Stimulated activated CD4-positive, alpha-beta T cell treated with anti-CD3 and anti-CD28 coated beads, Interleukin-2, amount 100 ng/mL, for 4 hours (primary cell): ENCODE data around the gene PLEK.
"Not testable (repeated sequence)": the region's sequence is repeated elsewhere in the genome, so short reads cannot be mapped to it uniquely, and the experiment has no call there.

Experiments
- DNase-seq: peaks from one replicate; pipeline ENCODE4 v3.0.0-alpha.2; 2020; ENCODE audit warnings: low read depth

PLEK gene

GRCh38 chr2:68441179-68441993 is 76.3 kb downstream of the PLEK start:
- peak; percentile 69 for DNase-seq

- no peak for DNase-seq
These were observed 76.9 kb downstream of the PLEK start for GRCh38 chr2:68441994-68442322.

GRCh38 chr2:68446425-68446824 is 81.3 kb downstream of the PLEK start:
- DNase-seq, result not testable (repeated sequence)
